ENCODE data around the gene SLC16A5. TPM values are rescaled to one million over a fixed set of nuclear protein-coding genes. Genes with fewer than 3 reads are reported as not detected.

Gene SLC16A5
- polyA plus RNA-seq, 3 donors, result 26.1 to 99.4 (median 27.0) TPM

- H3K27me3 Mint-ChIP-seq (ENCODE audit: low read depth in 3 of 3), result no peaks in the 10 kb centered on the region
- peaks cover 57 to 83% of the 10 kb centered on the region in 2 donors for H3K36me3 Mint-ChIP-seq
- peak overlapping the region in 2 of 7 donors; percentile 16 to 67 for H3K27ac Mint-ChIP-seq
- Histone ChIP-seq H4K20me1 (ENCODE audit: insufficient read depth, low read length) (no peaks in the 10 kb centered on the region), H3K27ac (ENCODE audit: low read depth in 1 of 2, low read length in 2 of 2) (peak overlapping the region in 1 of 2 donors; percentile 78), H3K4me3 (replicated peaks in 1 of 3; ENCODE audit: low read depth in 2 of 3, low read length in 3 of 3) (no peak overlapping the region), H3K4me1 (ENCODE audit: control insufficient read depth in 1 of 2, insufficient read depth in 2 of 2, low read length in 2 of 2) (peaks cover 34 to 37% of the 10 kb centered on the region in 2 donors), H3K79me2 (ENCODE audit: insufficient read depth, low read length) (peaks cover 50% of the 10 kb centered on the region), H2AFZ (ENCODE audit: insufficient read depth, low read depth, low read length, poor library complexity, severe bottlenecking) (no peak overlapping the region), H3K36me3 (replicated peaks in 1 of 2; ENCODE audit: control insufficient read depth in 1 of 2, insufficient read depth in 2 of 2, low read length in 2 of 2) (peaks cover 47 to 71% of the 10 kb centered on the region in 2 donors), H3K9ac (ENCODE audit: insufficient read depth, low read length, poor library complexity, severe bottlenecking) (no peak overlapping the region), H3K27me3 (ENCODE audit: control insufficient read depth in 2 of 2, insufficient read depth in 2 of 2, low read length in 2 of 2) (no peaks in the 10 kb centered on the region), H3K4me2 (replicated peaks; ENCODE audit: extremely low read depth, low read length, poor library complexity, severe bottlenecking) (no peak overlapping the region), H3K9me3 (replicated peaks in 1 of 2; ENCODE audit: control insufficient read depth in 1 of 2, insufficient read depth in 1 of 2, low read length in 2 of 2) (no peaks in the 10 kb centered on the region)
- H3K9me3 Mint-ChIP-seq, result peaks cover 0 to 2% (median 0%) of the 10 kb centered on the region in 7 donors
- no peak for TF ChIP-seq CTCF (IDR thresholded peaks at IDR 0.05)
- WGBS (ENCODE audit: insufficient coverage), result 100% methylated on average over 2 of the region's 11 CpGs
- H3K4me3 Mint-ChIP-seq, result no peak overlapping the region
- peaks cover 41% of the 10 kb centered on the region for H3K4me1 Mint-ChIP-seq
- intact Hi-C loops (cut with micrococcal nuclease), result no loop called here
- no peak for DNase-seq
These were observed 57.2 kb downstream of the SLC16A5 start for GRCh38 chr17:75144816-75145512.

- H3K9me3 ChIP-seq (replicated peaks in 1 of 2; ENCODE audit: control insufficient read depth in 1 of 2, insufficient read depth in 1 of 2, low read length in 2 of 2), result no peaks in the 10 kb centered on the region
- peaks cover 62% of the 10 kb centered on the region for H3K79me2 ChIP-seq (ENCODE audit: insufficient read depth, low read length)
- peaks cover 46 to 67% of the 10 kb centered on the region in 2 donors for H3K36me3 Mint-ChIP-seq
- no peaks in the 10 kb centered on the region for H3K27me3 Mint-ChIP-seq (ENCODE audit: low read depth in 3 of 3)
- no peak overlapping the region for H3K9ac ChIP-seq (ENCODE audit: insufficient read depth, low read length, poor library complexity, severe bottlenecking)
- DNase-seq, result peak; percentile 53 to 67 (median 57)
- peaks cover 34 to 37% of the 10 kb centered on the region in 2 donors for H3K4me1 ChIP-seq (ENCODE audit: control insufficient read depth in 1 of 2, insufficient read depth in 2 of 2, low read length in 2 of 2)
- H2AFZ ChIP-seq (ENCODE audit: insufficient read depth, low read depth, low read length, poor library complexity, severe bottlenecking), result no peak overlapping the region
- peak overlapping the region; percentile 22 for H3K4me2 ChIP-seq (replicated peaks; ENCODE audit: extremely low read depth, low read length, poor library complexity, severe bottlenecking)
- H3K4me1 Mint-ChIP-seq, result peaks cover 37% of the 10 kb centered on the region
- intact Hi-C loops (cut with micrococcal nuclease), result no loop called here
- peak overlapping the region in 1 of 2 donors; percentile 81 for H3K4me3 Mint-ChIP-seq
- peak overlapping the region; percentile 63 to 78 for H3K27ac ChIP-seq (ENCODE audit: low read depth in 1 of 2, low read length in 2 of 2)
- peak overlapping the region; percentile 86 to 97 (median 94) for H3K27ac Mint-ChIP-seq
- H3K9me3 Mint-ChIP-seq, result peaks cover 0 to 2% (median 0%) of the 10 kb centered on the region in 7 donors
- no peak for TF ChIP-seq CTCF (IDR thresholded peaks at IDR 0.05)
- H4K20me1 ChIP-seq (ENCODE audit: insufficient read depth, low read length), result no peaks in the 10 kb centered on the region
- 12% methylated on average over 2 of the region's 3 CpGs for WGBS (ENCODE audit: insufficient coverage)
- H3K36me3 ChIP-seq (replicated peaks in 1 of 2; ENCODE audit: control insufficient read depth in 1 of 2, insufficient read depth in 2 of 2, low read length in 2 of 2), result peaks cover 33 to 55% of the 10 kb centered on the region in 2 donors
- H3K4me3 ChIP-seq (replicated peaks in 1 of 3; ENCODE audit: low read depth in 2 of 3, low read length in 3 of 3), result peak overlapping the region in 1 of 3 experiments; percentile 37
- H3K27me3 ChIP-seq (ENCODE audit: control insufficient read depth in 2 of 2, insufficient read depth in 2 of 2, low read length in 2 of 2), result no peaks in the 10 kb centered on the region
These were observed 58.8 kb downstream of the SLC16A5 start for GRCh38 chr17:75146592-75146991.

All from CD14-positive monocyte (primary cell).